Neural progenitor cell (in vitro differentiated cells): ENCODE data around the gene SMTNL2.

ENCODE experiments used
- EZH2phosphoT487 ChIP-seq: fragments of 200-600 bp; sonication (generic); IDR thresholded peaks from 2 replicates; pipeline ENCODE4 v1.6.1; 2017; ENCODE audit warnings: antibody characterized with exemption
- TF ChIP-seq, protein P1 (sequence below): fragments of 200-600 bp; sonication (generic); IDR thresholded peaks from 2 replicates; pipeline ENCODE4 v1.5.1; 2017; ENCODE audit warnings: antibody characterized with exemption, mild to moderate bottlenecking

DNA sequence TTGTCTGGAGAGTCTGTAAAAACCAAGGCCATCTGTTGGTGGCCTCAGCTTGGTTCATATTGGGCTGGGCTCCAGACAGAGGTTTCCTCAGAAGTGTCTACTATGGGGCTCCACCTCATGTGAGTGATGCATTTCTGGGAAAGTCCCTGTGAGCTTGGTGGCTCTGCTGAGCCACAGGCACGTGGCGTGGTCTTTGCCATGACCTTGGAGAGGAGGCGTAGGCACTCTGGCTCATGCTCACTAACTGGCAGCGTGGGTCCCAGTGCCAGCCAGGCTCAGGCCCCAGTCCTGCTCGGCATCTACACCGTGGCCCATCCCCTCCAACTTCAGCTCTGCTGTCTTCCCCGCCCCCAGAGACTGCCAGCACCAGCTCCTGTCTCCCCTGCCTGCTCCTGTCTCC is 10.7 kb upstream of the SMTNL2 start:
- TF ChIP-seq, protein P1, sequence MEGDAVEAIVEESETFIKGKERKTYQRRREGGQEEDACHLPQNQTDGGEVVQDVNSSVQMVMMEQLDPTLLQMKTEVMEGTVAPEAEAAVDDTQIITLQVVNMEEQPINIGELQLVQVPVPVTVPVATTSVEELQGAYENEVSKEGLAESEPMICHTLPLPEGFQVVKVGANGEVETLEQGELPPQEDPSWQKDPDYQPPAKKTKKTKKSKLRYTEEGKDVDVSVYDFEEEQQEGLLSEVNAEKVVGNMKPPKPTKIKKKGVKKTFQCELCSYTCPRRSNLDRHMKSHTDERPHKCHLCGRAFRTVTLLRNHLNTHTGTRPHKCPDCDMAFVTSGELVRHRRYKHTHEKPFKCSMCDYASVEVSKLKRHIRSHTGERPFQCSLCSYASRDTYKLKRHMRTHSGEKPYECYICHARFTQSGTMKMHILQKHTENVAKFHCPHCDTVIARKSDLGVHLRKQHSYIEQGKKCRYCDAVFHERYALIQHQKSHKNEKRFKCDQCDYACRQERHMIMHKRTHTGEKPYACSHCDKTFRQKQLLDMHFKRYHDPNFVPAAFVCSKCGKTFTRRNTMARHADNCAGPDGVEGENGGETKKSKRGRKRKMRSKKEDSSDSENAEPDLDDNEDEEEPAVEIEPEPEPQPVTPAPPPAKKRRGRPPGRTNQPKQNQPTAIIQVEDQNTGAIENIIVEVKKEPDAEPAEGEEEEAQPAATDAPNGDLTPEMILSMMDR = no peak
- no peak for TF ChIP-seq EZH2phosphoT487
